Mesodermal cell (in vitro differentiated cells): ENCODE results near the gene RPTOR.

ENCODE experiments used
- H3K27ac ChIP-seq: 2 replicates; pipeline ENCODE4 v1.7.0; 2013; ENCODE audit warnings: mild to moderate bottlenecking, low read depth, low read length, moderate library complexity; ENCODE audit not compliant: severe bottlenecking
- H3K36me3 ChIP-seq: 2 replicates; pipeline ENCODE4 v1.7.1; 2013; ENCODE audit warnings: mild to moderate bottlenecking, low read length, moderate library complexity; ENCODE audit not compliant: control insufficient read depth, insufficient read depth
- H3K4me1 ChIP-seq: one replicate; pipeline ENCODE4 v1.7.1; 2013; ENCODE audit warnings: mild to moderate bottlenecking, low read length; ENCODE audit not compliant: insufficient read depth, control insufficient read depth, poor library complexity, severe bottlenecking
- H3K4me3 ChIP-seq: 2 replicates; pipeline ENCODE4 v1.7.0; 2013; ENCODE audit warnings: low read length, control low read depth, mild to moderate bottlenecking; ENCODE audit not compliant: insufficient read depth, poor library complexity, severe bottlenecking; ENCODE audit errors: extremely low read depth
- H3K9me3 ChIP-seq: 2 replicates; pipeline ENCODE4 v1.7.1; 2013; ENCODE audit warnings: mild to moderate bottlenecking, low read length, moderate library complexity; ENCODE audit not compliant: control insufficient read depth
- WGBS, 2 experiments: methylation state at CpG; one replicate each; pipeline ENCODE4 v1.1.5; 2013; ENCODE audit warnings: missing lambda C conversion rate in 2 of 2; ENCODE audit not compliant: insufficient coverage in 2 of 2; 5-methylcytosine and 5-hydroxymethylcytosine counted together

The RPTOR gene

GRCh38 chr17:80558046-80558445 is 13.4 kb downstream of the RPTOR start:
- peaks cover 18% of the 10 kb centered on the region for H3K36me3 ChIP-seq
- H3K4me3 ChIP-seq = no peak overlapping the region
- no peaks in the 10 kb centered on the region for H3K9me3 ChIP-seq
- H3K4me1 ChIP-seq = peaks cover 14% of the 10 kb centered on the region
- WGBS, 2 experiments = 93 to 97% methylated on average over 5 to 6 of the region's 6 CpGs
- H3K27ac ChIP-seq = no peak overlapping the region

GRCh38 chr17:80559825-80560251 is 15.2 kb downstream of the RPTOR start:
- no peak overlapping the region for H3K4me3 ChIP-seq
- H3K4me1 ChIP-seq = peaks cover 14% of the 10 kb centered on the region
- 67% methylated on average over 3 of the region's 6 CpGs for WGBS, 2 experiments
- H3K36me3 ChIP-seq = peaks cover 16% of the 10 kb centered on the region
- no peak overlapping the region for H3K27ac ChIP-seq
- no peaks in the 10 kb centered on the region for H3K9me3 ChIP-seq

GRCh38 chr17:80561541-80562114 is 17.0 kb downstream of the RPTOR start:
- WGBS, 2 experiments = 95% methylated on average over 3 to 4 of the region's 4 CpGs
- H3K27ac ChIP-seq = no peak overlapping the region

GRCh38 chr17:80564545-80564944 is 19.9 kb downstream of the RPTOR start:
- Histone ChIP-seq H3K9me3 (no peaks in the 10 kb centered on the region), H3K4me1 (peaks cover 11% of the 10 kb centered on the region), H3K4me3 (no peak overlapping the region), H3K36me3 (no peaks in the 10 kb centered on the region), H3K27ac (no peak overlapping the region)
- 56 to 95% methylated on average over 1 to 2 of the region's 5 CpGs for WGBS, 2 experiments

More at GRCh38 chr17:80561541-80562114, 17.0 kb downstream of the RPTOR start:
- peaks cover 14% of the 10 kb centered on the region for H3K4me1 ChIP-seq
- peaks cover 4% of the 10 kb centered on the region for H3K36me3 ChIP-seq
- no peak overlapping the region for H3K4me3 ChIP-seq
- no peaks in the 10 kb centered on the region for H3K9me3 ChIP-seq

GRCh38 chr17:80565343-80566053 is 20.9 kb downstream of the RPTOR start:
- peaks cover 4% of the 10 kb centered on the region for H3K4me1 ChIP-seq
- H3K27ac ChIP-seq = no peak overlapping the region
- no peaks in the 10 kb centered on the region for H3K9me3 ChIP-seq
- 38 to 49% methylated on average over 5 to 7 of the region's 12 CpGs for WGBS, 2 experiments
- no peaks in the 10 kb centered on the region for H3K36me3 ChIP-seq
- H3K4me3 ChIP-seq = no peak overlapping the region

GRCh38 chr17:80566054-80566400 is 21.4 kb downstream of the RPTOR start:
- Histone ChIP-seq H3K9me3 (no peaks in the 10 kb centered on the region), H3K27ac (no peak overlapping the region), H3K4me3 (no peak overlapping the region), H3K4me1 (no peaks in the 10 kb centered on the region), H3K36me3 (no peaks in the 10 kb centered on the region)
- 93 to 94% methylated on average over 4 to 5 of the region's 5 CpGs for WGBS, 2 experiments

GRCh38 chr17:80568246-80568645 is 23.6 kb downstream of the RPTOR start:
- H3K27ac ChIP-seq = no peak overlapping the region
- H3K9me3 ChIP-seq = peaks cover 3% of the 10 kb centered on the region
- H3K36me3 ChIP-seq = no peaks in the 10 kb centered on the region
- no peaks in the 10 kb centered on the region for H3K4me1 ChIP-seq
- H3K4me3 ChIP-seq = no peak overlapping the region

- Histone ChIP-seq H3K4me1 (no peaks in the 10 kb centered on the region), H3K4me3 (no peak overlapping the region), H3K36me3 (no peaks in the 10 kb centered on the region), H3K27ac (no peak overlapping the region), H3K9me3 (peaks cover 3% of the 10 kb centered on the region)
- 79 to 90% methylated on average over 8 to 9 of the region's 9 CpGs for WGBS, 2 experiments
Measured at GRCh38 chr17:80569924-80570323, 25.3 kb downstream of the RPTOR start.

GRCh38 chr17:80573701-80574100 is 29.1 kb downstream of the RPTOR start:
- peaks cover 3% of the 10 kb centered on the region for H3K9me3 ChIP-seq
- H3K27ac ChIP-seq = no peak overlapping the region
- no peaks in the 10 kb centered on the region for H3K4me1 ChIP-seq
- H3K4me3 ChIP-seq = no peak overlapping the region
- no peaks in the 10 kb centered on the region for H3K36me3 ChIP-seq
- WGBS, 2 experiments = 88 to 93% methylated on average over 3 of the region's 6 CpGs

GRCh38 chr17:80574496-80574895 is 29.9 kb downstream of the RPTOR start:
- no peak overlapping the region for H3K27ac ChIP-seq
- H3K36me3 ChIP-seq = no peaks in the 10 kb centered on the region
- no peak overlapping the region for H3K4me3 ChIP-seq
- H3K4me1 ChIP-seq = no peaks in the 10 kb centered on the region
- peaks cover 3% of the 10 kb centered on the region for H3K9me3 ChIP-seq
- WGBS, 2 experiments = 96% methylated on average over 3 of the region's 4 CpGs; no CpG with 5 or more reads in 1 of the 2 experiments
